GM23338 (cell line): Measurements from ENCODE around the gene GLOD5. TPM values are rescaled to one million over a fixed set of nuclear protein-coding genes. Genes with fewer than 3 reads are reported as not detected.

Source experiments
- ATAC-seq: fragments of 200-7000 bp; cut with Tn5 transposase; 3 replicates; pipeline ENCODE4 v1.9.1; 2020
- DNase-seq: peaks from one replicate; pipeline ENCODE4 v3.0.0-alpha.2; 2015; ENCODE audit warnings: low spot score
- H2AFZ ChIP-seq: fragments of 200-600 bp; sonication (generic); 2 replicates; pipeline ENCODE4 v1.8.0; 2016; ENCODE audit warnings: antibody characterized with exemption, mild to moderate bottlenecking, moderate library complexity
- H3F3A ChIP-seq: fragments of 200-600 bp; sonication (generic); replicated peaks from 2 replicates; pipeline ENCODE4 v1.8.0; 2017; ENCODE audit warnings: antibody characterized with exemption, mixed run types, low read depth
- H3K27ac ChIP-seq: fragments of 200-600 bp; sonication (generic); 2 replicates; pipeline ENCODE4 v1.6.1; 2016; ENCODE audit warnings: low read depth
- H3K27me3 ChIP-seq: fragments of 200-600 bp; sonication (generic); 2 replicates; pipeline ENCODE4 v1.8.0; 2016; ENCODE audit warnings: mild to moderate bottlenecking, mixed run types, moderate library complexity; ENCODE audit not compliant: insufficient read depth
- H3K36me3 ChIP-seq: fragments of 200-600 bp; sonication (generic); 2 replicates; pipeline ENCODE4 v1.8.0; 2016; ENCODE audit warnings: mild to moderate bottlenecking; ENCODE audit not compliant: insufficient read depth
- H3K4me1 ChIP-seq: fragments of 200-600 bp; sonication (generic); 2 replicates; pipeline ENCODE4 v1.8.0; 2016; ENCODE audit warnings: mild to moderate bottlenecking, moderate library complexity; ENCODE audit not compliant: insufficient read depth
- H3K4me2 ChIP-seq: fragments of 200-600 bp; sonication (generic); 2 replicates; pipeline ENCODE4 v1.7.1; 2017; ENCODE audit warnings: mixed run types
- H3K4me3 ChIP-seq: fragments of 200-600 bp; sonication (generic); 2 replicates; pipeline ENCODE4 v1.6.1; 2016; ENCODE audit warnings: mixed run types
- H3K79me2 ChIP-seq: fragments of 200-600 bp; sonication (generic); replicated peaks from 2 replicates; pipeline ENCODE4 v1.8.0; 2017; ENCODE audit warnings: mild to moderate bottlenecking; ENCODE audit not compliant: insufficient read depth
- H3K9me2 ChIP-seq: fragments of 200-600 bp; sonication (generic); 2 replicates; pipeline ENCODE4 v1.8.0; 2017; ENCODE audit not compliant: insufficient read depth
- H4K20me1 ChIP-seq: fragments of 200-600 bp; sonication (generic); replicated peaks from 2 replicates; pipeline ENCODE4 v1.8.0; 2017; ENCODE audit warnings: mild to moderate bottlenecking; ENCODE audit not compliant: insufficient read depth
- H3K27ac Mint-ChIP-seq: 2 replicates; pipeline ENCODE4 v1.8.0; 2020; ENCODE audit warnings: inconsistent platforms, mild to moderate bottlenecking, moderate library complexity, mixed read lengths
- H3K27me3 Mint-ChIP-seq: 3 replicates; pipeline ENCODE4 v1.8.0; 2022; ENCODE audit warnings: low read depth, mild to moderate bottlenecking, moderate library complexity, mixed read lengths, inconsistent platforms; ENCODE audit not compliant: insufficient read depth, poor library complexity
- H3K36me3 Mint-ChIP-seq: 3 replicates; pipeline ENCODE4 v1.8.0; 2021; ENCODE audit warnings: low read depth, mild to moderate bottlenecking, inconsistent platforms, moderate library complexity, mixed read lengths
- H3K4me1 Mint-ChIP-seq: 3 replicates; pipeline ENCODE4 v1.8.0; 2020; ENCODE audit warnings: mild to moderate bottlenecking, inconsistent platforms, mixed read lengths
- H3K4me3 Mint-ChIP-seq: 3 replicates; pipeline ENCODE4 v1.8.0; 2021; ENCODE audit warnings: moderate library complexity, mild to moderate bottlenecking, inconsistent platforms, mixed read lengths
- H3K9me3 Mint-ChIP-seq: 3 replicates; pipeline ENCODE4 v1.8.0; 2020; ENCODE audit warnings: moderate library complexity, mild to moderate bottlenecking, inconsistent platforms, mixed read lengths
- CTCF ChIP-seq, 2 experiments: fragments of 200-600 bp in 1 of 2; sonication (generic) in 1 of 2; conservative IDR thresholded peaks; 2 replicates each; pipeline versions ENCODE4 v1.5.1 to v1.6.1; 2016 to 2017; ENCODE audit warnings: antibody characterized with exemption in 2 of 2, low read depth in 2 of 2, mild to moderate bottlenecking in 2 of 2, moderate library complexity in 1 of 2
- POLR2AphosphoS5 ChIP-seq: IDR thresholded peaks from 2 replicates; pipeline ENCODE4 v1.6.1; 2016; ENCODE audit warnings: antibody characterized with exemption, low read depth
- polyA plus RNA-seq: library from polyadenylated mRNA; unstranded; fragments of >200 nt; fragmentation: Nextera tagmentation; extraction: Ambion mirVana; gene quantifications from 2 replicates; pipeline ENCODE4 v1.2.1, GENCODE V29; 2016
- small RNA-seq: library from RNA; depleted of rRNA; stranded (forward); fragments of <200 nt; gene quantifications from one replicate; pipeline ENCODE3, GENCODE V24; 2014; ENCODE audit warnings: low replicate concordance
- total RNA-seq: library from RNA; depleted of rRNA; stranded (reverse); fragments of >200 nt; shearing (Covaris generic); gene quantifications from 2 replicates; pipeline ENCODE4 v1.2.3, GENCODE V29; 2014; rRNA removed

The GLOD5 gene
- total and polyA plus RNA-seq, 2 experiments from 2014 or later: not detected

- H3K36me3 ChIP-seq: no peaks in the 10 kb centered on the region
- peaks cover 12% of the 10 kb centered on the region for H3K27me3 Mint-ChIP-seq
- no peak for DNase-seq
Measured at GRCh38 chrX:48823053-48823452, 61.5 kb downstream of the GLOD5 start.

More at GRCh38 chrX:48823053-48823452, 61.5 kb downstream of the GLOD5 start:
- no peak overlapping the region for H3K4me3 Mint-ChIP-seq
- TF ChIP-seq CTCF (conservative IDR thresholded peaks at IDR 0.05; ENCODE audit: low read depth in 2 of 2) (0 out of 4 replicates have a peak, but pooled peaks of 1 of the 2 experiments have one; percentile 6), POLR2AphosphoS5 (no peak)
- no peak overlapping the region for H3K4me2 ChIP-seq
- H3K4me1 Mint-ChIP-seq: peaks cover 6% of the 10 kb centered on the region
- no peak overlapping the region for H3K27ac ChIP-seq
- peaks cover 15% of the 10 kb centered on the region; the same call in 1 of the 2 replicates for H3K27me3 ChIP-seq
- H3K9me2 ChIP-seq: no peaks in the 10 kb centered on the region
- peaks cover 3% of the 10 kb centered on the region; the same call in 1 of the 3 replicates for H3K9me3 Mint-ChIP-seq
- H3K79me2 ChIP-seq: no peaks in the 10 kb centered on the region
- ATAC-seq: peak; percentile 18
- no peaks in the 10 kb centered on the region for H4K20me1 ChIP-seq
- peaks cover 29% of the 10 kb centered on the region; the same call in 2 of the 3 replicates for H3K36me3 Mint-ChIP-seq
- no peaks in the 10 kb centered on the region for H3K4me1 ChIP-seq
- H3K27ac Mint-ChIP-seq: no peak overlapping the region
- no peak overlapping the region for H2AFZ ChIP-seq
- H3K4me3 ChIP-seq: no peak overlapping the region
- no peaks in the 10 kb centered on the region for H3F3A ChIP-seq

Small RNA genes lying within 50 kb of the gene (small RNA-seq; reads per million reads assigned to genes)
- gene RNU6-1056P: not detected
- not detected for gene RNU6-29P

Other genes with a start within 250 kb of the GLOD5 start
- gene EBP, start 239.9 kb upstream of the GLOD5 start, total RNA-seq: 126 and 128 TPM in 2 replicates
- gene EBP, start 239.9 kb upstream of the GLOD5 start, polyA plus RNA-seq: 169 and 176 TPM in 2 replicates
- 4.5 TPM in 2 replicates for gene TBC1D25, start 222.0 kb upstream of the GLOD5 start, total RNA-seq
- 1.9 and 2.1 TPM in 2 replicates for gene TBC1D25, start 222.0 kb upstream of the GLOD5 start, polyA plus RNA-seq
- gene RBM3, start 187.3 kb upstream of the GLOD5 start, total RNA-seq: 103 and 114 TPM in 2 replicates
- gene RBM3, start 187.3 kb upstream of the GLOD5 start, polyA plus RNA-seq: 71.8 and 77.5 TPM in 2 replicates
- gene WDR13, start 164.3 kb upstream of the GLOD5 start, total RNA-seq: 24.2 and 34.9 TPM in 2 replicates
- gene WDR13, start 164.3 kb upstream of the GLOD5 start, polyA plus RNA-seq: 19.3 and 24.9 TPM in 2 replicates
- gene WAS, start 77.9 kb upstream of the GLOD5 start, total RNA-seq: 0.12 and 0.56 TPM in 2 replicates
- gene WAS, start 77.9 kb upstream of the GLOD5 start, polyA plus RNA-seq: 0.12 and 0.32 TPM in 2 replicates
- gene SUV39H1, start 65.0 kb upstream of the GLOD5 start, total RNA-seq: 14.1 and 15.2 TPM in 2 replicates
- 9.0 and 9.5 TPM in 2 replicates for gene SUV39H1, start 65.0 kb upstream of the GLOD5 start, polyA plus RNA-seq
- gene GATA1, start 24.8 kb downstream of the GLOD5 start, total RNA-seq: not detected in 2 replicates
- gene GATA1, start 24.8 kb downstream of the GLOD5 start, polyA plus RNA-seq: not detected in 2 replicates
- gene HDAC6, start 40.3 kb downstream of the GLOD5 start, total RNA-seq: 49.8 and 61.2 TPM in 2 replicates
- 29.7 and 33.0 TPM in 2 replicates for gene HDAC6, start 40.3 kb downstream of the GLOD5 start, polyA plus RNA-seq
- gene ERAS, start 64.8 kb downstream of the GLOD5 start, total RNA-seq: 1.3 TPM in 1 of 2 replicates, not detected in the other
- gene ERAS, start 64.8 kb downstream of the GLOD5 start, polyA plus RNA-seq: 1.7 and 2.4 TPM in 2 replicates
- gene PCSK1N, start 73.9 kb downstream of the GLOD5 start, total RNA-seq: 4.0 and 15.6 TPM in 2 replicates
- gene PCSK1N, start 73.9 kb downstream of the GLOD5 start, polyA plus RNA-seq: 12.8 and 16.5 TPM in 2 replicates
- gene TIMM17B, start 136.0 kb downstream of the GLOD5 start, total RNA-seq: 61.3 and 67.1 TPM in 2 replicates
- 147 and 158 TPM in 2 replicates for gene TIMM17B, start 136.0 kb downstream of the GLOD5 start, polyA plus RNA-seq
- gene PQBP1, start 136.2 kb downstream of the GLOD5 start, total RNA-seq: 53.2 and 63.4 TPM in 2 replicates
- 121 and 130 TPM in 2 replicates for gene PQBP1, start 136.2 kb downstream of the GLOD5 start, polyA plus RNA-seq
- gene SLC35A2, start 149.9 kb downstream of the GLOD5 start, total RNA-seq: 16.4 and 17.7 TPM in 2 replicates
- gene SLC35A2, start 149.9 kb downstream of the GLOD5 start, polyA plus RNA-seq: 13.0 and 20.6 TPM in 2 replicates
- gene PIM2, start 157.3 kb downstream of the GLOD5 start, total RNA-seq: 336 and 359 TPM in 2 replicates
- gene PIM2, start 157.3 kb downstream of the GLOD5 start, polyA plus RNA-seq: 232 and 237 TPM in 2 replicates
- gene OTUD5, start 195.9 kb downstream of the GLOD5 start, total RNA-seq: 45.4 and 56.5 TPM in 2 replicates
- 23.5 and 28.7 TPM in 2 replicates for gene OTUD5, start 195.9 kb downstream of the GLOD5 start, polyA plus RNA-seq
- 5.3 and 5.6 TPM in 2 replicates for gene KCND1, start 210.1 kb downstream of the GLOD5 start, total RNA-seq
- gene KCND1, start 210.1 kb downstream of the GLOD5 start, polyA plus RNA-seq: 2.7 and 3.2 TPM in 2 replicates
- gene GRIPAP1, start 240.5 kb downstream of the GLOD5 start, total RNA-seq: 32.7 and 39.1 TPM in 2 replicates
- gene GRIPAP1, start 240.5 kb downstream of the GLOD5 start, polyA plus RNA-seq: 57.1 and 62.2 TPM in 2 replicates